ENCODE measurements around the gene TRDMT1.

GRCh38 chr10:17113889-17114540, 87.5 kb downstream of the TRDMT1 start:
- no peak for TF ChIP-seq CTCF (optimal IDR thresholded peaks at IDR 0.05 in 1 of 3, IDR thresholded peaks at IDR 0.05 in 1 of 3, conservative IDR thresholded peaks at IDR 0.05 in 1 of 3; ENCODE audit: extremely low read depth in 1 of 3, insufficient read depth in 2 of 3, low read length in 3 of 3)
- TF ChIP-seq EZH2 (IDR thresholded peaks at IDR 0.05; ENCODE audit: low read length): no peak

Measured in keratinocyte (primary cell).